ENCODE results near the gene NME7. TPM values are rescaled to one million over a fixed set of nuclear protein-coding genes. Genes with fewer than 3 reads are reported as not detected.
A peak's percentile ranks its signal among the peaks of the same experiment; 100 is the strongest.

Gene NME7
- total RNA-seq, 1 experiment from 2014 or later: 13.8 TPM

DNA sequence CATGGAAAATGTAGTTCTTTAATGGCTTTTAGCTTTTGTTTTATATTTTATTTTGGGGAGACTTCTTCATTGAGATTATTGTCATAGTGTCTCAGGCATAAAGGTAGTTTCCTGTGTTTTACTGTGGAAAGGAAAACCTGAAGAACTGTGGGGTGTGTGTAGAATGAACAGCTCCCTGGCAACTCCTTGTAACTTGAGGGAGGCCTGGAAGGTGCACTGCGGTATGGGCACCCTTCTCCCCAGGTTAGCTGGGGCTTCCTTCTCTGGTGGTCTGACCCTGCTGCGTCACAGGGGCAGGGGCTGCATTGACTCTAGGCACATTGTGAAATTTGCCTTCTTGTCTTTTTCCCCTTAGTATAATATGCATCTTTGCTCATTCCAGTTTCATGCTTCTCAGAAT lies 259.4 kb downstream of the NME7 start (continued):
- TF ChIP-seq, protein P1, sequence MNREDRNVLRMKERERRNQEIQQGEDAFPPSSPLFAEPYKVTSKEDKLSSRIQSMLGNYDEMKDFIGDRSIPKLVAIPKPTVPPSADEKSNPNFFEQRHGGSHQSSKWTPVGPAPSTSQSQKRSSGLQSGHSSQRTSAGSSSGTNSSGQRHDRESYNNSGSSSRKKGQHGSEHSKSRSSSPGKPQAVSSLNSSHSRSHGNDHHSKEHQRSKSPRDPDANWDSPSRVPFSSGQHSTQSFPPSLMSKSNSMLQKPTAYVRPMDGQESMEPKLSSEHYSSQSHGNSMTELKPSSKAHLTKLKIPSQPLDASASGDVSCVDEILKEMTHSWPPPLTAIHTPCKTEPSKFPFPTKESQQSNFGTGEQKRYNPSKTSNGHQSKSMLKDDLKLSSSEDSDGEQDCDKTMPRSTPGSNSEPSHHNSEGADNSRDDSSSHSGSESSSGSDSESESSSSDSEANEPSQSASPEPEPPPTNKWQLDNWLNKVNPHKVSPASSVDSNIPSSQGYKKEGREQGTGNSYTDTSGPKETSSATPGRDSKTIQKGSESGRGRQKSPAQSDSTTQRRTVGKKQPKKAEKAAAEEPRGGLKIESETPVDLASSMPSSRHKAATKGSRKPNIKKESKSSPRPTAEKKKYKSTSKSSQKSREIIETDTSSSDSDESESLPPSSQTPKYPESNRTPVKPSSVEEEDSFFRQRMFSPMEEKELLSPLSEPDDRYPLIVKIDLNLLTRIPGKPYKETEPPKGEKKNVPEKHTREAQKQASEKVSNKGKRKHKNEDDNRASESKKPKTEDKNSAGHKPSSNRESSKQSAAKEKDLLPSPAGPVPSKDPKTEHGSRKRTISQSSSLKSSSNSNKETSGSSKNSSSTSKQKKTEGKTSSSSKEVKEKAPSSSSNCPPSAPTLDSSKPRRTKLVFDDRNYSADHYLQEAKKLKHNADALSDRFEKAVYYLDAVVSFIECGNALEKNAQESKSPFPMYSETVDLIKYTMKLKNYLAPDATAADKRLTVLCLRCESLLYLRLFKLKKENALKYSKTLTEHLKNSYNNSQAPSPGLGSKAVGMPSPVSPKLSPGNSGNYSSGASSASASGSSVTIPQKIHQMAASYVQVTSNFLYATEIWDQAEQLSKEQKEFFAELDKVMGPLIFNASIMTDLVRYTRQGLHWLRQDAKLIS (CRISPR knock-in tag; IDR thresholded peaks at IDR 0.05; ENCODE audit: borderline replicate concordance): no peak
- TF ChIP-seq TEAD1 (CRISPR knock-in tag; IDR thresholded peaks at IDR 0.05) (no peak), SOX15 (CRISPR knock-in tag; IDR thresholded peaks at IDR 0.05) (no peak), ZNF138 (CRISPR knock-in tag; conservative IDR thresholded peaks at IDR 0.05) (no peak), ZBTB21 (CRISPR knock-in tag; IDR thresholded peaks at IDR 0.05; ENCODE audit: borderline replicate concordance) (no peak)

DNA sequence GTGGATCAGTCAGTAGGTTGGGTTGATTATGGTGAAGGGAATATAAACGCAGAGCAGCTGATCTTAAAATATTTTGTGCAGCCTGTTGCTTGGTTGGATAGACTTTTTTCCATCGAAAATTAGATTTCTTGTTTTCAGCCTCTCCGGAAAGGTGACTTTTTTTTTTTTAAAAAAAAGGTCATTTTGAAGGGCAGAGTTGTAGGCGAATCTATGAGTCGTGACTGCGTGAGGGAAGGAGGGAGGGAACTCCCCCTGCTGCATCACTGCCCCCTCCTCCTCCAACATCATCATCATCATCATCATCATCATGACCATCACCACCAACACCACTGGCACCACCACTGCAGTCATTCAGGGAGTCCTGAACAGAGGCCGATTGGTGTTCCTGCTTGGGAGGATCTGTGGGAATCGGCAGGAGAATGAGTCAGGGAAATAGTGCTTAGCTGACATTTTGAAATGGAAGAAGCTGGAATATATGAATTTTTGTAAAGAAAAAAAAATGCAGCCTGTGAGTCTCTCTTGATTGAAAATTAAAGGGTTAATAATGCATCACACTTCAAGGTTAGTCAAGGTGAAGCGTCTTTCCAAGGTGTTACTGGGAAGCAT lies 259.9 kb downstream of the NME7 start:
- TF ChIP-seq, protein P2, sequence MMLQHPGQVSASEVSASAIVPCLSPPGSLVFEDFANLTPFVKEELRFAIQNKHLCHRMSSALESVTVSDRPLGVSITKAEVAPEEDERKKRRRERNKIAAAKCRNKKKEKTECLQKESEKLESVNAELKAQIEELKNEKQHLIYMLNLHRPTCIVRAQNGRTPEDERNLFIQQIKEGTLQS (CRISPR knock-in tag; conservative IDR thresholded peaks at IDR 0.05): no peak
- TF ChIP-seq, protein P3, sequence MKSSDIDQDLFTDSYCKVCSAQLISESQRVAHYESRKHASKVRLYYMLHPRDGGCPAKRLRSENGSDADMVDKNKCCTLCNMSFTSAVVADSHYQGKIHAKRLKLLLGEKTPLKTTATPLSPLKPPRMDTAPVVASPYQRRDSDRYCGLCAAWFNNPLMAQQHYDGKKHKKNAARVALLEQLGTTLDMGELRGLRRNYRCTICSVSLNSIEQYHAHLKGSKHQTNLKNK (CRISPR knock-in tag; IDR thresholded peaks at IDR 0.05): no peak
- TF ChIP-seq, protein P4, sequence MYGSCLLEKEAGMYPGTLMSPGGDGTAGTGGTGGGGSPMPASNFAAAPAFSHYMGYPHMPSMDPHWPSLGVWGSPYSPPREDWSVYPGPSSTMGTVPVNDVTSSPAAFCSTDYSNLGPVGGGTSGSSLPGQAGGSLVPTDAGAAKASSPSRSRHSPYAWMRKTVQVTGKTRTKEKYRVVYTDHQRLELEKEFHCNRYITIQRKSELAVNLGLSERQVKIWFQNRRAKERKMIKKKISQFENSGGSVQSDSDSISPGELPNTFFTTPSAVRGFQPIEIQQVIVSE (CRISPR knock-in tag; IDR thresholded peaks at IDR 0.05; ENCODE audit: borderline replicate concordance): no peak
- TF ChIP-seq PRRX2 (CRISPR knock-in tag; IDR thresholded peaks at IDR 0.05): no peak
- TF ChIP-seq, protein P5, sequence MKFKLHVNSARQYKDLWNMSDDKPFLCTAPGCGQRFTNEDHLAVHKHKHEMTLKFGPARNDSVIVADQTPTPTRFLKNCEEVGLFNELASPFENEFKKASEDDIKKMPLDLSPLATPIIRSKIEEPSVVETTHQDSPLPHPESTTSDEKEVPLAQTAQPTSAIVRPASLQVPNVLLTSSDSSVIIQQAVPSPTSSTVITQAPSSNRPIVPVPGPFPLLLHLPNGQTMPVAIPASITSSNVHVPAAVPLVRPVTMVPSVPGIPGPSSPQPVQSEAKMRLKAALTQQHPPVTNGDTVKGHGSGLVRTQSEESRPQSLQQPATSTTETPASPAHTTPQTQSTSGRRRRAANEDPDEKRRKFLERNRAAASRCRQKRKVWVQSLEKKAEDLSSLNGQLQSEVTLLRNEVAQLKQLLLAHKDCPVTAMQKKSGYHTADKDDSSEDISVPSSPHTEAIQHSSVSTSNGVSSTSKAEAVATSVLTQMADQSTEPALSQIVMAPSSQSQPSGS (CRISPR knock-in tag; IDR thresholded peaks at IDR 0.05; ENCODE audit: borderline replicate concordance, low read depth): no peak
- Mint-ChIP-seq H3K4me3 (peak overlapping the region; percentile 89), H3K36me3 (peaks cover 12% of the 10 kb centered on the region), H3K27ac (peak overlapping the region; percentile 82), H3K27me3 (ENCODE audit: low read depth) (no peaks in the 10 kb centered on the region; the same call in none of the 2 replicates), H3K4me1 (peaks cover 52% of the 10 kb centered on the region), H3K9me3 (no peaks in the 10 kb centered on the region)
- ATAC-seq (no peak), DNase-seq (ENCODE audit: low spot score) (no peak)
- ChIA-PET POLR2A (interaction anchor here (1.0 to 1.3 kb wide), 2 partner anchors 424 to 504 kb away, joined by 3 read pairs; no protein-coding TSS in a partner anchor), CTCF (interaction anchor here (1.0 to 1.5 kb wide), 2 partner anchors 241 to 504 kb away, joined by 3 to 4 read pairs; no protein-coding TSS in a partner anchor)

DNA sequence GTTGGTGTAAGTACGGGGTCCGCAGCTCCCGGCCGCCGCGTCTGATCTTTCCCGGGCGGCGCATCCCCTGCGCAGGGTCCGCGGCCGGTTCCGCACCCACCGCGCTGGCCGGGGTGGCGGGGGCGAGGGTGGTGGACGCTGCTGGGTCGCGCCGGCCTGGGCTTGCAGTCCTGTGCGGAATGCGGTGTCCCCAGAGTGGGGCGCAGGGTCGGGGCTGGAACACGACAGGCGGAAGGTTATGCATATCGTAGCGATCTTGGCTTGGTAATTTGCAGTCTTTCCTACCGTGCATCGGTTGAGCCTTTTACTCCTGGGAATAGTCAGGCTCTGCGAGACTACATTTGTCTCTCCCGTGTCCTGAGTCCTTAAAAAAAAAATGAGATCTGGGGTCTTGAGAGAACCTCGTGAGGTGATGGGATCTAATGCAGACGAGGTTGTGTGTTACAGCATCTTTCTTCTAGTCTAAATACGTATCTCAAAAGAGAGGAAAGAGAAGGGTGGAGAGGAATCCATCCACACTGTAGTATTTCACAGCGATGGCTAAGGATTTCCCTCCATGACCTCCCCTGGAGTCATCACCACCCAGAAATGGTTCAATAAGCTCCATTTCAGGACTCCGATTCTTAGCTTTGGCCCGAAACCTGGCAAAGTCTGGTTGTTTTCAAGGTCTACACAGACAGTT lies 260.5 kb downstream of the NME7 start:
- ChIA-PET POLR2A (interaction anchor here (0.6 to 1.6 kb wide), 4 partner anchors 329 to 503 kb away, joined by 3 read pairs; no protein-coding TSS in a partner anchor), CTCF (interaction anchor here (1.5 to 2.1 kb wide), 3 partner anchors 241 to 504 kb away, joined by 4 to 10 read pairs (median 5); no protein-coding TSS in a partner anchor)
- no peaks in the 10 kb centered on the region; the same call in none of the 2 replicates for H3K27me3 Mint-ChIP-seq (ENCODE audit: low read depth)
- H3K4me1 Mint-ChIP-seq: peaks cover 45% of the 10 kb centered on the region
- peak; percentile 36 for DNase-seq (ENCODE audit: low spot score)
- peak overlapping the region; percentile 82 for H3K27ac Mint-ChIP-seq
- no peak for ATAC-seq
- peak overlapping the region; percentile 89 for H3K4me3 Mint-ChIP-seq
- no peaks in the 10 kb centered on the region for H3K9me3 Mint-ChIP-seq
- peaks cover 5% of the 10 kb centered on the region for H3K36me3 Mint-ChIP-seq
- TF ChIP-seq FOXP1 (CRISPR knock-in tag; IDR thresholded peaks at IDR 0.05; ENCODE audit: borderline replicate concordance) (peak; percentile 29; the same call in 1 of the 2 replicates), KAT7 (CRISPR knock-in tag; IDR thresholded peaks at IDR 0.05; ENCODE audit: borderline replicate concordance) (peak; percentile 81; the same call in 1 of the 2 replicates), ELF4 (CRISPR knock-in tag; IDR thresholded peaks at IDR 0.05; ENCODE audit: low read depth) (0 out of 2 replicates have a peak, but pooled peaks have one; percentile 54), MYBL2 (CRISPR knock-in tag; IDR thresholded peaks at IDR 0.05) (no peak)
- TF ChIP-seq, protein P6, sequence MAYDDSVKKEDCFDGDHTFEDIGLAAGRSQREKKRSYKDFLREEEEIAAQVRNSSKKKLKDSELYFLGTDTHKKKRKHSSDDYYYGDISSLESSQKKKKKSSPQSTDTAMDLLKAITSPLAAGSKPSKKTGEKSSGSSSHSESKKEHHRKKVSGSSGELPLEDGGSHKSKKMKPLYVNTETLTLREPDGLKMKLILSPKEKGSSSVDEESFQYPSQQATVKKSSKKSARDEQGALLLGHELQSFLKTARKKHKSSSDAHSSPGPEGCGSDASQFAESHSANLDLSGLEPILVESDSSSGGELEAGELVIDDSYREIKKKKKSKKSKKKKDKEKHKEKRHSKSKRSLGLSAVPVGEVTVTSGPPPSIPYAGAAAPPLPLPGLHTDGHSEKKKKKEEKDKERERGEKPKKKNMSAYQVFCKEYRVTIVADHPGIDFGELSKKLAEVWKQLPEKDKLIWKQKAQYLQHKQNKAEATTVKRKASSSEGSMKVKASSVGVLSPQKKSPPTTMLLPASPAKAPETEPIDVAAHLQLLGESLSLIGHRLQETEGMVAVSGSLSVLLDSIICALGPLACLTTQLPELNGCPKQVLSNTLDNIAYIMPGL (CRISPR knock-in tag; IDR thresholded peaks at IDR 0.05): peak; percentile 69
- TF ChIP-seq, protein P7, sequence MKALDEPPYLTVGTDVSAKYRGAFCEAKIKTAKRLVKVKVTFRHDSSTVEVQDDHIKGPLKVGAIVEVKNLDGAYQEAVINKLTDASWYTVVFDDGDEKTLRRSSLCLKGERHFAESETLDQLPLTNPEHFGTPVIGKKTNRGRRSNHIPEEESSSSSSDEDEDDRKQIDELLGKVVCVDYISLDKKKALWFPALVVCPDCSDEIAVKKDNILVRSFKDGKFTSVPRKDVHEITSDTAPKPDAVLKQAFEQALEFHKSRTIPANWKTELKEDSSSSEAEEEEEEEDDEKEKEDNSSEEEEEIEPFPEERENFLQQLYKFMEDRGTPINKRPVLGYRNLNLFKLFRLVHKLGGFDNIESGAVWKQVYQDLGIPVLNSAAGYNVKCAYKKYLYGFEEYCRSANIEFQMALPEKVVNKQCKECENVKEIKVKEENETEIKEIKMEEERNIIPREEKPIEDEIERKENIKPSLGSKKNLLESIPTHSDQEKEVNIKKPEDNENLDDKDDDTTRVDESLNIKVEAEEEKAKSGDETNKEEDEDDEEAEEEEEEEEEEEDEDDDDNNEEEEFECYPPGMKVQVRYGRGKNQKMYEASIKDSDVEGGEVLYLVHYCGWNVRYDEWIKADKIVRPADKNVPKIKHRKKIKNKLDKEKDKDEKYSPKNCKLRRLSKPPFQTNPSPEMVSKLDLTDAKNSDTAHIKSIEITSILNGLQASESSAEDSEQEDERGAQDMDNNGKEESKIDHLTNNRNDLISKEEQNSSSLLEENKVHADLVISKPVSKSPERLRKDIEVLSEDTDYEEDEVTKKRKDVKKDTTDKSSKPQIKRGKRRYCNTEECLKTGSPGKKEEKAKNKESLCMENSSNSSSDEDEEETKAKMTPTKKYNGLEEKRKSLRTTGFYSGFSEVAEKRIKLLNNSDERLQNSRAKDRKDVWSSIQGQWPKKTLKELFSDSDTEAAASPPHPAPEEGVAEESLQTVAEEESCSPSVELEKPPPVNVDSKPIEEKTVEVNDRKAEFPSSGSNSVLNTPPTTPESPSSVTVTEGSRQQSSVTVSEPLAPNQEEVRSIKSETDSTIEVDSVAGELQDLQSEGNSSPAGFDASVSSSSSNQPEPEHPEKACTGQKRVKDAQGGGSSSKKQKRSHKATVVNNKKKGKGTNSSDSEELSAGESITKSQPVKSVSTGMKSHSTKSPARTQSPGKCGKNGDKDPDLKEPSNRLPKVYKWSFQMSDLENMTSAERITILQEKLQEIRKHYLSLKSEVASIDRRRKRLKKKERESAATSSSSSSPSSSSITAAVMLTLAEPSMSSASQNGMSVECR (CRISPR knock-in tag; IDR thresholded peaks at IDR 0.05; ENCODE audit: borderline replicate concordance): 0 out of 2 replicates have a peak, but pooled peaks have one; percentile 2

All from WTC11 (cell line).